ENCODE measurements around the gene UQCC5.

DNA sequence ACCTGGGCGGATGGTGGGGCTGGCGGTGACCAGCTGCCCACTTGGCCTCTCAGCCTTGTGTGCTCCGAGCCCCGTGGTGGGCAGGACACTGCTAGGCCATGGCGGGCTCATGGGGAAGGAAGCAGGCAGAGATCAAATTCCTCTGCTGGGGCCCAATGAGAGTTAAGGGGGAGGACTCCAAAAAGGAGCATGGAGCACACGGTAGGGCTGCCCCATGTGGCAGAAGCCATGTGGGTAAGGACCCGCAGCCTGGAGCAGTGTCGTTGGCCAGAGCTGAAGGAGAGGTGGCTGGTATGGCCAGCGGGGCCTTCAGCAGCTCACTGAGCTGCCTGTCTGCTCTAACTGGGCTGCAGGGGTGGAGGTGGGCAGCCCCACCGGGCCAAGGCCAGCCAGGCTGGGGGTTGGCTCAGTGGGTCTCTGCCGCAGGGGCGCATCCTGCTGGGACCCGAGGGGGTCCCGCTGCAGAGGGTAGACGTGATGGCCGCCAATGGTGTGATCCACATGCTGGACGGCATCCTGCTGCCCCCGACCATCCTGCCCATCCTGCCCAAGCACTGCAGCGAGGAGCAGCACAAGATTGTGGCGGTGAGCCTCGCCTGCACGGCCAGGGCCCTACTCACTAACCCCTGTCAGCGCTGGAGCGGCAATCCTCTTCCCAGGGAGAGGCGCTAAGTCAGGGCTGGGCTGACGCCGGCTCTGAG is 30.0 kb upstream of the UQCC5 start:
- TF ChIP-seq TAF1 (IDR thresholded peaks at IDR 0.05; ENCODE audit: low read depth, low read length) (no peak), POLR2A (IDR thresholded peaks at IDR 0.05; ENCODE audit: low read depth, low read length) (no peak), POLR2AphosphoS5 (IDR thresholded peaks at IDR 0.05; ENCODE audit: low read depth, low read length) (no peak)
